ENCODE measurements around the gene PCDH9.

PCDH9 gene

DNA sequence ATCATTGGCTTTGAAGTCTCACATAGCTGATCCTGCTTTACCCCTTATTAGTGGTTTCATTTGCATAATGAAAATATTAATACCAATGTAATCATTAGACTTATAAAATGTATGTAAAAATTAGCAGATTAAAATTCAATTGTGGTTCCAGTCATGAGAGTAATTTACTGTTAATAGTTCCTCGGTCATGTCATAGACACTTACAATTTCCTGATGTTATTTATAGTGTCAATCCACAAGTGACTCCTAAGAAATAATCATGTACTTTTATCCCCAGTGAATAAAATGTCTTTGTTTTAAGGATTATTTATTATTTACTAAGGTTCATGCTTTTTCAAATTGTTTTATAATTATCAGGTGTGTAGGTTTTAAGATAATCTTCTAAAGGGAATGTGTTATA lies 138.5 kb downstream of the PCDH9 start:
- DNase-seq (ENCODE audit: low read depth), result no peak
- no peak overlapping the region for H3K4me3 ChIP-seq (ENCODE audit: control insufficient read depth, low read depth, low read length)
- no peak for TF ChIP-seq CTCF (conservative IDR thresholded peaks at IDR 0.05; ENCODE audit: control insufficient read depth, insufficient read depth, low read depth, low read length)

DNA sequence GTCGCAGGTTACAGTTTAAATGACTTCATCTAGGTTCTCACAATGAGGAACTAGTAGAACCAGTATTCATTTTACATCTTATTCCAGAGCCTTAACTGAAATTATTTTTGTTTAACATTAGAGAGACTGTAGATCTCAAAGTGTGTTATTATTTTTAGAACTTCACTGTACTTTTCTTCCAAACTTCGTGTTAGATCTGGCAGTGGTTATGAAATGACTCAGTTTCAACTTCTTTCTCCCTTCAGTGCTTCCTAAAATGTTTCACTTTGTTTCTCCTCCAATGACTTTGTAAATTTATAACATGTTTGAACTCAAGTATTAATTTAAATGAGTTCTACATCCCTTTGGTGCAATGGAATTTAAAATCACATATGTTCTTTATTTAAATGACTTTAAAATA lies 139.3 kb downstream of the PCDH9 start:
- no peak for TF ChIP-seq CTCF (conservative IDR thresholded peaks at IDR 0.05; ENCODE audit: control insufficient read depth, insufficient read depth, low read depth, low read length)
- no peak for DNase-seq (ENCODE audit: low read depth)
- H3K4me3 ChIP-seq (ENCODE audit: control insufficient read depth, low read depth, low read length), result no peak overlapping the region

DNA sequence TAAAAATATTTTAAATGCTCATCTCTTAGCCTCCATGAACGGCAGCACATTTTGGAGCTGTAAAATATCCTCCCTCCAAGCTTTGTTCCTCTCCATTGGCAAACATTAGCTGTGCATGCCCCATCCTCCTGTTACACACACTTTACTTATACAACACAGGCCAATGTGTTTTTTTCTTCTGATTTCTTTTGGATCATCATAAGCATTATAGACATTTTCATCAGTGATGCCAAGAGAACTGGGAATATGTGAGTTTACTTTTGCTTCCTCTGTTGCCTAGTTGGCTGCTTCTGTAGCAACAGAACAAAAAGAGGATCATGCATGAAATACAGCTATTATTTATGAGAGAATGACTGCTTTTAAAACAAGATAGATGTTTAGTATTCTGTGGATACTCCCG lies 142.6 kb downstream of the PCDH9 start:
- DNase-seq (ENCODE audit: low read depth), result no peak
- H3K4me3 ChIP-seq (ENCODE audit: control insufficient read depth, low read depth, low read length), result no peak overlapping the region
- no peak for TF ChIP-seq CTCF (conservative IDR thresholded peaks at IDR 0.05; ENCODE audit: control insufficient read depth, insufficient read depth, low read depth, low read length)

DNA sequence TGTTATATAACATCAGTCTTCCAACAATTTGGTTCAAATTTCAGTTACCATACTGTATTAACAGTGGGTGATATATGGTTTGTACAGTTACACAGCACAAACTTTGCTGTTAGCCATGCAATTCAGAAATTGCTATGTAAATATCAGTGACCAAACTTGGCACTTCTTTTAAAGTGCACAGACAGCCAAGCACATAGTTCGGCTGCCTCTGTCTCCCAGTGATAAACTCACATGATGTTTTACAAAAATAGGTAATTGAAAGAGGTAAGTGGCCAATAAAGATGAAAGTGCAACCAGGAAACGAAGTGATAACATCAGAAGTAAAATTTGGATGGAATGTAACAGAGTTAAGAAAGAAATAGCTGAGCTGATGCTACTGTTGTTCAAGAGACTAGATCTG lies 143.9 kb downstream of the PCDH9 start:
- TF ChIP-seq CTCF (conservative IDR thresholded peaks at IDR 0.05; ENCODE audit: control insufficient read depth, insufficient read depth, low read depth, low read length), result no peak

GRCh38 chr13:67084066-67084465 lies 146.1 kb downstream of the PCDH9 start:
- no peak for TF ChIP-seq CTCF (conservative IDR thresholded peaks at IDR 0.05; ENCODE audit: control insufficient read depth, insufficient read depth, low read depth, low read length)
- H3K4me3 ChIP-seq (ENCODE audit: control insufficient read depth, low read depth, low read length), result no peak overlapping the region
- DNase-seq (ENCODE audit: low read depth), result no peak

More for the DNA sequence above, 143.9 kb downstream of the PCDH9 start:
- no peak overlapping the region for H3K4me3 ChIP-seq (ENCODE audit: control insufficient read depth, low read depth, low read length)
- no peak for DNase-seq (ENCODE audit: low read depth)

GRCh38 chr13:67083519-67083918 lies 146.6 kb downstream of the PCDH9 start:
- TF ChIP-seq CTCF (conservative IDR thresholded peaks at IDR 0.05; ENCODE audit: control insufficient read depth, insufficient read depth, low read depth, low read length), result no peak
- no peak for DNase-seq (ENCODE audit: low read depth)
- no peak overlapping the region for H3K4me3 ChIP-seq (ENCODE audit: control insufficient read depth, low read depth, low read length)

DNA sequence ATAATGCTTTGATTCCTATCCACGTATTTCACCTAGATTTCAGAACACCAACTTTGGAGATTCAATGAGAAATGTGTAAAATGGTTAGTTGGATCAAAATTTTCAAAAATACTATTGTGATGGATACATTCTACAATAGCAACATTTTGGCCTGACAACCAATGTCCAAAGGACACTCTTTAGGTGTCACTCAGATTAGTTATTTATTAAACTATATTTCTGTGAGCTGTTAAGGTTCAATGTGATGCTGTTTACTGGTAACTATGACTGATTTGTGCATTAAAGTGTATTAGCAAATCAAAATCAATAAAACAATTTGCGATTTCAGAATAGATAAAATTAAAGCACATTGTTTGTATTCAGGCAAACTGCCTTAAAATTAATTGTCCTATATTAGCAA lies 149.8 kb downstream of the PCDH9 start:
- no peak overlapping the region for H3K4me3 ChIP-seq (ENCODE audit: control insufficient read depth, low read depth, low read length)
- DNase-seq (ENCODE audit: low read depth), result no peak
- TF ChIP-seq CTCF (conservative IDR thresholded peaks at IDR 0.05; ENCODE audit: control insufficient read depth, insufficient read depth, low read depth, low read length), result no peak
